ENCODE data around the gene EIF1. TPM values are rescaled to one million over a fixed set of nuclear protein-coding genes. Genes with fewer than 3 reads are reported as not detected.

The EIF1 gene
- total RNA-seq, 1 donor from 2014 or later, result 368 TPM

DNA sequence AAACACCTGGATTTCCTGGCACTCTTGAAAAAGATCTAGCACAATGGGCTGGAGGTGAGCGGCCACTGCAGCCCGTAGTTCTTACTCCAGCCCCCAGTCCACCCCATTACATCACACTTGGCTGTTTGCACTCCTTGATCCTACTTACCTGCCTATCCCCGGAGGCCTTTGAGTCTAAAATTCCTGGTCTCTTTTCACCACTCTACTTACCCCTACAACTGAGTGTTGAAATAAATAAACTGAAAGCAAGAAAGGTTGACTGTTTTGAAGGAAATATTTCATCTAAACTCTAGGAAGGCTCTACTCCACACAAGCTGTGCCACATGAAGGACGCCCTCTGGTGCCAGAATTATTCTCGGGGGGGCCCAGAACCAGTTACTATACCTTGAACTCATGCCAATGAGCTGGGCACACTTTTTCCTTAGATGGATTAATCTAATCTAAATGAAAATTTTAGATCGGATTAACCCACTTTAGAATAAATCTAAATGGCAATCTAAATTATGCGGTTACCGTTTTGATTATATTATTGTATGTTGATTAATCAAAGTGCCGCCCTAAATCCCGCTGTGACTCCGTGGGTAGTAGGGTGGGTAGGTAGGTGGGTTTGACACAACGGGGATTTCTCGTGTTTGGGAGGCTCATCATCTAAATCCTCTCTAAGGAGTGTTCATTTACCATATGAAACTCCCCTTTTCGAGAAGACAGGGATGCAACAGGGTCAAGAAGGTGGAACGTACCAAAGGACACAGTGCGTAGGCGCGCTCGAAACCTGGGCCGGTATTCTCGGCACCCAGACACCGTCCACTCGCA is 651 bp upstream of the EIF1 start:
- peak overlapping the region; percentile 45 for H3K4me3 ChIP-seq (ENCODE audit: low read depth, low read length)
- DNase-seq (ENCODE audit: low read depth), result no peak
- peak; percentile 51 for TF ChIP-seq CTCF (IDR thresholded peaks at IDR 0.05; ENCODE audit: insufficient read depth, low read length, poor library complexity, severe bottlenecking)
- H3K27me3 ChIP-seq (ENCODE audit: control insufficient read depth, insufficient read depth, low read length), result no peaks in the 10 kb centered on the region
- H3K36me3 ChIP-seq (ENCODE audit: control insufficient read depth, insufficient read depth, low read length), result peaks cover 7% of the 10 kb centered on the region

GRCh38 chr17:41689497-41690299 is 1.0 kb downstream of the EIF1 start:
- no peaks in the 10 kb centered on the region for H3K27me3 ChIP-seq (ENCODE audit: control insufficient read depth, insufficient read depth, low read length)
- no peak for DNase-seq (ENCODE audit: low read depth)
- peak; percentile 50 for TF ChIP-seq CTCF (IDR thresholded peaks at IDR 0.05; ENCODE audit: insufficient read depth, low read length, poor library complexity, severe bottlenecking)
- peak overlapping the region; percentile 87 for H3K4me3 ChIP-seq (ENCODE audit: low read depth, low read length)
- peaks cover 7% of the 10 kb centered on the region for H3K36me3 ChIP-seq (ENCODE audit: control insufficient read depth, insufficient read depth, low read length)

GRCh38 chr17:41690497-41690896 is 1.8 kb downstream of the EIF1 start:
- no peak for TF ChIP-seq CTCF (IDR thresholded peaks at IDR 0.05; ENCODE audit: insufficient read depth, low read length, poor library complexity, severe bottlenecking)
- peak overlapping the region; percentile 87 for H3K4me3 ChIP-seq (ENCODE audit: low read depth, low read length)
- peaks cover 7% of the 10 kb centered on the region for H3K36me3 ChIP-seq (ENCODE audit: control insufficient read depth, insufficient read depth, low read length)
- no peaks in the 10 kb centered on the region for H3K27me3 ChIP-seq (ENCODE audit: control insufficient read depth, insufficient read depth, low read length)
- no peak for DNase-seq (ENCODE audit: low read depth)

GRCh38 chr17:41691031-41691777 is 2.5 kb downstream of the EIF1 start:
- H3K4me3 ChIP-seq (ENCODE audit: low read depth, low read length), result no peak overlapping the region
- DNase-seq (ENCODE audit: low read depth), result no peak
- peaks cover 7% of the 10 kb centered on the region for H3K36me3 ChIP-seq (ENCODE audit: control insufficient read depth, insufficient read depth, low read length)
- H3K27me3 ChIP-seq (ENCODE audit: control insufficient read depth, insufficient read depth, low read length), result no peaks in the 10 kb centered on the region
- TF ChIP-seq CTCF (IDR thresholded peaks at IDR 0.05; ENCODE audit: insufficient read depth, low read length, poor library complexity, severe bottlenecking), result no peak

DNA sequence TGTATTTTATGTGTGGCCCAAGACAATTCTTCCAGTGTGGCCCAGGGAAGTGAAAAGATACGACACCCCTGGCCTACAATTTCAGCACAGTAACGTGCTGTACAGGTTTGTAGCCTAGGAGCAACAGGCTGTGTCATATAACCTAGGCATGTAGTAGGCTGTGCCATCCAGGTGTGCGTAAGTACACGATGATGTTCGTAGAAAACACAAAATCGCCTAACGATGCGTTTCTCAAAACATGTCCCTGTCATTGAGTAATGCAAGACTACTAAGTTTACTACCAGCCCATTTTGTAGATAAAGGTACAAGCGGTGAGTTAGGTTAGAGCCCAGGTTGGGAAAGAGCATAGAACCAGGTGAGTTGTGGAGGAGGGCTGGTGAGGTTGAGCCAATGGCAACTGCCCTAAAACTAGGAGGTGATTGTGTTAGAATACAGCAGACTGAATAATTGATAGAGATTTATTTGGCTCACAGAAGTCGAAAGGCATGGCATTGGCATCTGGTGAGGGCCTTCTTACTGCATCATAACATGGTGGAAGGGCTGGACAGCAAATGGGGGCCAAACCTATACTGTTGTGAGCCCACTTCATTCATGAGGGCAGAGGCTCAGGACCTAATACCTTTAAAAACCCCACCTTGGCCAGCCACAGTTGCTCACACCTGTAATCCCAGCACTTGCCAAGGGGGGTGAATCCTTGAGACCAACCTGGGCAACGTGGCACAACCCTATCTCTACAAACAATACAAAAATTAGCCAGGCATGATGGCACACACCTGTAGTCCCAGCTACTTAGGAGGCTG is 4.2 kb downstream of the EIF1 start:
- no peak for DNase-seq (ENCODE audit: low read depth)
- Histone ChIP-seq H3K27me3 (ENCODE audit: control insufficient read depth, insufficient read depth, low read length) (no peaks in the 10 kb centered on the region), H3K36me3 (ENCODE audit: control insufficient read depth, insufficient read depth, low read length) (peaks cover 7% of the 10 kb centered on the region), H3K4me3 (ENCODE audit: low read depth, low read length) (no peak overlapping the region)
- TF ChIP-seq CTCF (IDR thresholded peaks at IDR 0.05; ENCODE audit: insufficient read depth, low read length, poor library complexity, severe bottlenecking), result no peak
